ENCODE results near the gene SRL. TPM values are rescaled to one million over a fixed set of nuclear protein-coding genes. Genes with fewer than 3 reads are reported as not detected.
A peak's percentile ranks its signal among the peaks of the same experiment; 100 is the strongest.

The SRL gene
- total RNA-seq, 1 donor from 2014 or later = 0.37 TPM

DNA sequence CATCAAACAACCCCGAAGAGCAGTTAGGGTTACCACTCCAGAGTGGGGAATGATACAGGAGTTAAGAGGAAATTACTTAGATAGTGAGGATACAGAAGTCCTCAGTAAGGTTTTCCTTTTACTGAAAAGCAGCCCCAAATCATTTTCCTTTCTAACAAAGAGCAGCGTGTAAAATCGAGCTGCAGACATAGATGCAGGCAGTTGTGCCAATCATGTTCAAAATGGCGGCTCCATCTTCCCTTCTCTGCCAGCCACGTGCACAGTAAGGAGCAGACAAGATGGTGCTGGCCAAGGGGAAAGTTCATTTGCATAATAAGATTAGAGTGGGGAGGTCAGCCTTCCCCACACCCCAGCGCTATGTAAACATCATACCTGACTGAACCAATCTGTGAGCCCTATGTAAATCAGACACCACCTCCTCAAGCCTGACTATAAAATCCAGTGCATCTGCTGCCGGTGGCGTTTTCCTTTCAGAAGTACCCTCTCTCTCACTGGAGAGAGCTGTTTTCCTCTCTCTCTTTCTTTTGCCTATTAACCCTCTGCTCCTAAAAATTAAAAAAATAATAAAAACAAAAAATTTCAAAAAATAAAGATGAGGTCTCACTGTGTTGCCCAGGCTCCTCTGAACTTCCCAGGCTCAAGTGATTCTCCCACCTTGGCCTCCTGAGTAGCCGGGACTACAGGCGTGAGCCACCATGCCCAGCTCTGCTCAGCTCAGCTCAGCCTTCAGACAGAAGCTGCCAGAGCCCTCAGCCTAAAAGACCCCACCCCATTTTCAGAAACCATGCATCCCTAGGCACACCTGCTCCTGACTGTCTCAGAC, 2.6 kb upstream of the SRL start:
- peaks cover 7% of the 10 kb centered on the region for H3K9me3 Mint-ChIP-seq (ENCODE audit: unreplicated experiment)
- no peaks in the 10 kb centered on the region for H3K27me3 Mint-ChIP-seq (ENCODE audit: unreplicated experiment)
- TF ChIP-seq, protein P1, sequence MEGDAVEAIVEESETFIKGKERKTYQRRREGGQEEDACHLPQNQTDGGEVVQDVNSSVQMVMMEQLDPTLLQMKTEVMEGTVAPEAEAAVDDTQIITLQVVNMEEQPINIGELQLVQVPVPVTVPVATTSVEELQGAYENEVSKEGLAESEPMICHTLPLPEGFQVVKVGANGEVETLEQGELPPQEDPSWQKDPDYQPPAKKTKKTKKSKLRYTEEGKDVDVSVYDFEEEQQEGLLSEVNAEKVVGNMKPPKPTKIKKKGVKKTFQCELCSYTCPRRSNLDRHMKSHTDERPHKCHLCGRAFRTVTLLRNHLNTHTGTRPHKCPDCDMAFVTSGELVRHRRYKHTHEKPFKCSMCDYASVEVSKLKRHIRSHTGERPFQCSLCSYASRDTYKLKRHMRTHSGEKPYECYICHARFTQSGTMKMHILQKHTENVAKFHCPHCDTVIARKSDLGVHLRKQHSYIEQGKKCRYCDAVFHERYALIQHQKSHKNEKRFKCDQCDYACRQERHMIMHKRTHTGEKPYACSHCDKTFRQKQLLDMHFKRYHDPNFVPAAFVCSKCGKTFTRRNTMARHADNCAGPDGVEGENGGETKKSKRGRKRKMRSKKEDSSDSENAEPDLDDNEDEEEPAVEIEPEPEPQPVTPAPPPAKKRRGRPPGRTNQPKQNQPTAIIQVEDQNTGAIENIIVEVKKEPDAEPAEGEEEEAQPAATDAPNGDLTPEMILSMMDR (IDR thresholded peaks at IDR 0.05; ENCODE audit: partially characterized antibody, unreplicated experiment) = no peak
- peak overlapping the region; percentile 33 for H3K27ac Mint-ChIP-seq (ENCODE audit: unreplicated experiment)
- no peaks in the 10 kb centered on the region for H3K36me3 Mint-ChIP-seq (ENCODE audit: unreplicated experiment)
- DNase-seq = no peak
- no peak overlapping the region for H3K4me3 Mint-ChIP-seq (ENCODE audit: unreplicated experiment)
- peaks cover 19% of the 10 kb centered on the region for H3K4me1 Mint-ChIP-seq (ENCODE audit: low read depth, unreplicated experiment)

DNA sequence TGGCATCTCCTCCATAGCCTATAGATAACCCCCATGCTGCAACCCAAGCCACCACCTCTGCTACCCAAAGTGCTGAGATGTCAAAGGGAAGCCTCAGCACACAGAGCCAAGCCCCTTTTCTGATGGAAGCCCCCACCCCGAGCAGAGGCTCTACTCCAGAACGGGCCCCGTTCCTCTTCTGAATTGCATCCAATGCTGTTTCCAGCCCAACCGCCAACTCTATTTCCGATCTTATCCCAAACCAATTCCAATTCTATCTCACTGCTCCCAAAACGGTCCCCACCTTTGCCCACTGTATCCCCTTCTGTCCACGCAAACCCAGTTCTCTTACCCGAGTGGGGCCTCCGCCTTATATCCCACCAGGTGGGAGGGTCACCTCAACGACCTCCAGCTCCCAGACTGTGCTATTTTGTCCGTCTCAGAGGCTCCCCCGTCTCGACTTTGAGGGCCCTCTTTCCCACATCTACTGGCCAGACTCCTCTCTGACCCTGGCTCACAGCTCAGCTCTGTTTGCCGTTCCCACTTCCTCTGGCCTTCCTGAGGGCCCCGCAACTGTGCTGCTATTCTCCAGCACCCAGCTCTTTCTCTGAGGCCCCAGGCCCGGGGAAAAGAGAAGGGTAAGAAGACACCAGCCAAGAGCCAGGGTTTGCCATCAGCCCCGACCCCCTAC, 487 bp downstream of the SRL start:
- peaks cover under 1% of the 10 kb centered on the region for H3K36me3 Mint-ChIP-seq (ENCODE audit: unreplicated experiment)
- no peak for DNase-seq
- peaks cover 9% of the 10 kb centered on the region for H3K9me3 Mint-ChIP-seq (ENCODE audit: unreplicated experiment)
- H3K27me3 Mint-ChIP-seq (ENCODE audit: unreplicated experiment) = peaks cover 6% of the 10 kb centered on the region
- H3K4me1 Mint-ChIP-seq (ENCODE audit: low read depth, unreplicated experiment) = peaks cover 19% of the 10 kb centered on the region
- TF ChIP-seq, protein P1 (IDR thresholded peaks at IDR 0.05; ENCODE audit: partially characterized antibody, unreplicated experiment) = no peak
- no peak overlapping the region for H3K4me3 Mint-ChIP-seq (ENCODE audit: unreplicated experiment)
- H3K27ac Mint-ChIP-seq (ENCODE audit: unreplicated experiment) = no peak overlapping the region

DNA sequence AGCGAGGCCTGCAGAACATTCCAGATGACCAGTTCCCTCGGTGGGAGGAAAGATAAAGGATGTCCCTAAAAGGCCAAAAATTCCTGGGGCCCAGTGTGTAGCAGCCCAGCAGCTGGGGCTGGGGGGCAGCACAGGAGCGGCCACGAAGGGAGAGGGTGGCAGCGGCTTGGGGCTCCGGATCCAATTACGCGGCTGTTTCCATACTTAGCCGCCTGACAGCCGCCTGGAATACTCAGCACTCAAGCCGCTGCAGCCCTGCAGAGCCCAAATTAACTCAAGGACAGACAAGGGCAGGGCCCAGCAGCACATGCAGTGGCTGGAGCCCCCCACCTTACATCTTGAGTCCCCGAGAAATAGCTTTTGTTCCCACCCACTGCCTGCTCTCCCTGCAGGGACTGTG, 1.3 kb downstream of the SRL start:
- Mint-ChIP-seq H3K4me3 (ENCODE audit: unreplicated experiment) (no peak overlapping the region), H3K27ac (ENCODE audit: unreplicated experiment) (no peak overlapping the region), H3K4me1 (ENCODE audit: low read depth, unreplicated experiment) (peaks cover 17% of the 10 kb centered on the region), H3K27me3 (ENCODE audit: unreplicated experiment) (peaks cover 9% of the 10 kb centered on the region), H3K36me3 (ENCODE audit: unreplicated experiment) (peaks cover 4% of the 10 kb centered on the region), H3K9me3 (ENCODE audit: unreplicated experiment) (peaks cover 9% of the 10 kb centered on the region)
- no peak for DNase-seq
- TF ChIP-seq, protein P1 (IDR thresholded peaks at IDR 0.05; ENCODE audit: partially characterized antibody, unreplicated experiment) = no peak

DNA sequence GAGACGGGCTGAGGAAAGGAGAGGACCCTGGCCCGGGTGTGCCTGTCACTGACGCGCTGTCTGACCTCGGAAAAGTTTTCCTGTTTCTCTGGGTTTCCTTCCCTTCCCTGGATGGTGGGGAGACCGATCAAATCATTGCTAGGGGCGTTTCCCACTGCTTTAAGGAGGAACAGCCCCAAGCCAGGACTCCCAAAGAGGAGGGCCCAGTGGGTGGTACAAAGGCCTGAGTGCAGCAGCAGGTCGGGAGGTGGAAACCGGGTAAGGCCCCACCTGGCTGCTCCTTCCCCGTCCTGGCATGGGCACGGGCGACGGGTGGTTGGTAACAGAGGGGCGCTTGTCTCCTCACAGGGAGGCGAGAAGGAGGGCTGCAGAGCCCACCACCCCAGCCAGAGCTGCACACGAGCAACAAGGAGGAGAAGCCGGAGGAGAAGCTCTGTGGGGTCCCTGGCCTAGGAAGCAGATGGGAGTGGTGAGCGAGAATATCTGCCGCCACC, 2.2 kb downstream of the SRL start:
- Mint-ChIP-seq H3K36me3 (ENCODE audit: unreplicated experiment) (peaks cover 4% of the 10 kb centered on the region), H3K4me3 (ENCODE audit: unreplicated experiment) (no peak overlapping the region)

More for the DNA sequence above, 2.2 kb downstream of the SRL start:
- TF ChIP-seq, protein P1 (IDR thresholded peaks at IDR 0.05; ENCODE audit: partially characterized antibody, unreplicated experiment) = no peak
- peaks cover 9% of the 10 kb centered on the region for H3K27me3 Mint-ChIP-seq (ENCODE audit: unreplicated experiment)
- H3K27ac Mint-ChIP-seq (ENCODE audit: unreplicated experiment) = no peak overlapping the region
- no peak for DNase-seq
- peaks cover 12% of the 10 kb centered on the region for H3K4me1 Mint-ChIP-seq (ENCODE audit: low read depth, unreplicated experiment)
- peaks cover 11% of the 10 kb centered on the region for H3K9me3 Mint-ChIP-seq (ENCODE audit: unreplicated experiment)
